H9 (cell line): ENCODE results near the gene CDAN1. TPM values are rescaled to one million over a fixed set of nuclear protein-coding genes. Genes with fewer than 3 reads are reported as not detected.

Source experiments
- DNase-seq: peaks from one replicate; pipeline ENCODE4 v3.0.0-alpha.2; 2017
- H2AFZ ChIP-seq: one replicate; pipeline ENCODE4 v1.6.1; 2013; ENCODE audit warnings: mild to moderate bottlenecking, low read length, control low read depth, moderate library complexity
- H2AK5ac ChIP-seq: 2 replicates; pipeline ENCODE4 v1.6.1; 2013; ENCODE audit warnings: low read length, control low read depth, mixed read lengths; ENCODE audit not compliant: insufficient read length
- H2BK120ac ChIP-seq: one replicate; pipeline ENCODE4 v1.6.1; 2013; ENCODE audit warnings: low read depth, mild to moderate bottlenecking, low read length, control low read depth, inconsistent platforms; ENCODE audit not compliant: poor library complexity, severe bottlenecking
- H2BK12ac ChIP-seq: 2 replicates; pipeline ENCODE4 v1.6.1; 2013; ENCODE audit warnings: low read length, control low read depth, mixed read lengths, low read depth; ENCODE audit not compliant: insufficient read length
- H2BK15ac ChIP-seq: 2 replicates; pipeline ENCODE4 v1.6.1; 2013; ENCODE audit warnings: low read depth, low read length, control low read depth
- H2BK20ac ChIP-seq: one replicate; pipeline ENCODE4 v1.6.1; 2013; ENCODE audit warnings: low read depth, mild to moderate bottlenecking, low read length, control low read depth, inconsistent platforms; ENCODE audit not compliant: poor library complexity, severe bottlenecking
- H2BK5ac ChIP-seq: 2 replicates; pipeline ENCODE4 v1.6.1; 2013; ENCODE audit warnings: low read length, control low read depth, mixed read lengths; ENCODE audit not compliant: insufficient read length
- H3K14ac ChIP-seq: 2 replicates; pipeline ENCODE4 v1.6.1; 2013; ENCODE audit warnings: low read length, control low read depth; ENCODE audit not compliant: insufficient read depth
- H3K18ac ChIP-seq: 2 replicates; pipeline ENCODE4 v1.6.1; 2013; ENCODE audit warnings: low read depth, mild to moderate bottlenecking, mixed read lengths, low read length, control low read depth; ENCODE audit not compliant: insufficient read length
- H3K23ac ChIP-seq: 2 replicates; pipeline ENCODE4 v1.6.1; 2013; ENCODE audit warnings: low read length, control low read depth, mixed read lengths, low read depth; ENCODE audit not compliant: insufficient read length
- H3K23me2 ChIP-seq: 2 replicates; pipeline ENCODE4 v1.6.1; 2013; ENCODE audit warnings: low read depth, mild to moderate bottlenecking, mixed read lengths, low read length, control low read depth; ENCODE audit not compliant: insufficient read length, poor library complexity, severe bottlenecking
- H3K27ac ChIP-seq: 2 replicates; pipeline ENCODE4 v1.5.1; 2013; ENCODE audit warnings: low read length, control low read depth, mixed read lengths, low read depth; ENCODE audit not compliant: insufficient read length
- H3K27me3 ChIP-seq: 2 replicates; pipeline ENCODE4 v1.6.1; 2013; ENCODE audit warnings: low read length, control low read depth, inconsistent platforms; ENCODE audit not compliant: insufficient read depth
- H3K4ac ChIP-seq: 2 replicates; pipeline ENCODE4 v1.6.1; 2013; ENCODE audit warnings: low read depth, mild to moderate bottlenecking, control low read depth, inconsistent platforms, low read length, moderate library complexity
- H3K4me1 ChIP-seq: 2 replicates; pipeline ENCODE4 v1.6.1; 2013; ENCODE audit warnings: low read length, control low read depth, inconsistent platforms; ENCODE audit not compliant: insufficient read depth
- H3K4me2 ChIP-seq: 2 replicates; pipeline ENCODE4 v1.6.1; 2013; ENCODE audit warnings: low read length, control low read depth, mixed read lengths; ENCODE audit not compliant: insufficient read length, insufficient read depth
- H3K56ac ChIP-seq: 2 replicates; pipeline ENCODE4 v1.6.1; 2013; ENCODE audit warnings: low read depth, mild to moderate bottlenecking, mixed read lengths, low read length, control low read depth; ENCODE audit not compliant: insufficient read length
- H3K79me1 ChIP-seq: 2 replicates; pipeline ENCODE4 v1.6.1; 2013; ENCODE audit warnings: low read depth, mild to moderate bottlenecking, moderate library complexity, low read length, control low read depth, inconsistent platforms; ENCODE audit not compliant: insufficient read depth, poor library complexity, severe bottlenecking
- H3K79me2 ChIP-seq: 2 replicates; pipeline ENCODE4 v1.6.1; 2013; ENCODE audit warnings: low read length, control low read depth, inconsistent platforms; ENCODE audit not compliant: insufficient read depth
- H3K9ac ChIP-seq: 2 replicates; pipeline ENCODE4 v1.6.1; 2013; ENCODE audit warnings: low read length, control low read depth, mixed read lengths; ENCODE audit not compliant: insufficient read length; ENCODE audit errors: extremely low read depth
- H3K9me3 ChIP-seq: one replicate; pipeline ENCODE4 v1.6.1; 2013; ENCODE audit warnings: low read depth, low read length, inconsistent platforms; ENCODE audit not compliant: control insufficient read depth
- H3T11ph ChIP-seq: one replicate; pipeline ENCODE4 v1.6.1; 2013; ENCODE audit warnings: mild to moderate bottlenecking, low read length, control low read depth, inconsistent platforms
- H4K20me1 ChIP-seq: one replicate; pipeline ENCODE4 v1.6.1; 2013; ENCODE audit not compliant: control insufficient read depth, insufficient read length, insufficient read depth
- H4K5ac ChIP-seq: 2 replicates; pipeline ENCODE4 v1.6.1; 2013; ENCODE audit warnings: low read depth, mild to moderate bottlenecking, mixed read lengths, low read length, control low read depth; ENCODE audit not compliant: insufficient read length
- H4K8ac ChIP-seq: replicated peaks from 2 replicates; pipeline ENCODE4 v1.6.1; 2013; ENCODE audit warnings: low read length, control low read depth, mixed read lengths, low read depth; ENCODE audit not compliant: insufficient read length
- H4K91ac ChIP-seq: 2 replicates; pipeline ENCODE4 v1.6.1; 2013; ENCODE audit warnings: low read depth, mild to moderate bottlenecking, moderate library complexity, mixed read lengths, low read length, control low read depth; ENCODE audit not compliant: insufficient read length
- H3K27ac Mint-ChIP-seq, 3 experiments: 2 replicates in 2 of 3; 3 replicates in 1 of 3; pipeline ENCODE4 v1.8.0; 2020 to 2021; ENCODE audit warnings: mixed read lengths in 3 of 3, mild to moderate bottlenecking in 1 of 3, moderate library complexity in 1 of 3
- H3K27me3 Mint-ChIP-seq: 2 replicates; pipeline ENCODE4 v1.8.0; 2021; ENCODE audit warnings: low read depth, mild to moderate bottlenecking, moderate library complexity, mixed read lengths
- H3K36me3 Mint-ChIP-seq, 3 experiments: 2 replicates in 2 of 3; 3 replicates in 1 of 3; pipeline ENCODE4 v1.8.0; 2020 to 2021; ENCODE audit warnings: low read depth in 3 of 3, mixed read lengths in 3 of 3; ENCODE audit not compliant: insufficient read depth in 1 of 3
- H3K4me1 Mint-ChIP-seq, 2 experiments: 2 replicates each; pipeline ENCODE4 v1.8.0; 2020; ENCODE audit warnings: mixed read lengths in 2 of 2
- H3K4me3 Mint-ChIP-seq, 2 experiments: 2 replicates in 1 of 2; 3 replicates in 1 of 2; pipeline ENCODE4 v1.8.0; 2020 to 2021; ENCODE audit warnings: mild to moderate bottlenecking in 2 of 2, mixed read lengths in 2 of 2, moderate library complexity in 1 of 2
- H3K9me3 Mint-ChIP-seq, 2 experiments: 2 replicates in 1 of 2; 3 replicates in 1 of 2; pipeline ENCODE4 v1.8.0; 2020; ENCODE audit warnings: mild to moderate bottlenecking in 2 of 2, mixed read lengths in 2 of 2, moderate library complexity in 1 of 2
- WGBS: extraction: QIAGEN DNeasy Blood & Tissue Kit; methylation state at CpG from one replicate; pipeline ENCODE4 v1.1.7; 2013; ENCODE audit warnings: missing lambda C conversion rate, low lambda C conversion rate, mixed read lengths; ENCODE audit not compliant: insufficient read length; ENCODE audit errors: extremely low coverage; 5-methylcytosine and 5-hydroxymethylcytosine counted together
- total RNA-seq: library from RNA; stranded (reverse); gene quantifications from 2 replicates; pipeline ENCODE4 v1.2.1, GENCODE V29; 2021
- TF ChIP-seq, protein P1 (sequence below): fragments of 200-600 bp; sonication (generic); conservative IDR thresholded peaks from 3 replicates; pipeline ENCODE4 v1.8.0; 2021; ENCODE audit warnings: antibody characterized with exemption, mild to moderate bottlenecking

CDAN1 gene
- total RNA-seq, 1 experiment from 2014 or later: 20.4 TPM

DNA sequence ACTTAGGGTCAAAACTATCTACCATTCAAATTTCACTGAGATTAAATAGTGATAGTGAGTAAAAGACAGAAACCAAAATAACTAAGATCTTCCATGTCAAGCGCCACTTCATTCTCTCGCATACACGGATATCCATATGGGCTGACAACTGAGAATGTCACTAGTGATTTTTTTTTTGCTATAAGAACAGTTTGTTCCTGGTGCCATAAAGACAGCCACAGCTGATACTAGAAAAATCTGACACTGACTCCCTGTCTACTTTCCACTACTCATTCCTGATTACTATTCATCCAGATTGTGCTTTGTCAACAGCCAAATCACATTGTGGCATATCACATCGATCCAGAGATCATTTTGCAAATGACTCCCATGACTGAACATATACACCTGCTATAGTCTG is 45.8 kb upstream of the CDAN1 start:
- Histone ChIP-seq H3K79me1 (no peaks in the 10 kb centered on the region), H3K18ac (no peak overlapping the region), H4K5ac (no peak overlapping the region), H3K4ac (no peak overlapping the region), H3T11ph (no peak overlapping the region), H2AK5ac (no peak overlapping the region), H3K14ac (no peak overlapping the region), H3K9me3 (no peaks in the 10 kb centered on the region), H3K4me2 (no peak overlapping the region), H3K27ac (no peak overlapping the region), H2BK12ac (no peak overlapping the region), H3K27me3 (no peaks in the 10 kb centered on the region), H2BK20ac (no peak overlapping the region), H2AFZ (no peak overlapping the region), H2BK15ac (no peak overlapping the region), H4K8ac (no peak overlapping the region), H4K91ac (no peak overlapping the region), H4K20me1 (no peaks in the 10 kb centered on the region), H3K79me2 (no peaks in the 10 kb centered on the region), H3K23ac (no peak overlapping the region), H2BK120ac (no peak overlapping the region), H2BK5ac (no peak overlapping the region), H3K23me2 (no peaks in the 10 kb centered on the region), H3K56ac (no peak overlapping the region), H3K9ac (no peak overlapping the region), H3K4me1 (no peaks in the 10 kb centered on the region)
- Mint-ChIP-seq H3K27ac (no peak overlapping the region), H3K27me3 (no peaks in the 10 kb centered on the region), H3K4me1 (peaks cover 5% of the 10 kb centered on the region in 2 experiments; a peak in 2 of 4 replicates), H3K36me3 (peaks cover 2 to 8% (median 3%) of the 10 kb centered on the region in 3 experiments; a peak in 5 of 7 replicates), H3K4me3 (no peak overlapping the region), H3K9me3 (no peaks in the 10 kb centered on the region)
- no CpG with 5 or more reads among the region's 4 CpGs for WGBS
- no peak for DNase-seq
- TF ChIP-seq, protein P1, sequence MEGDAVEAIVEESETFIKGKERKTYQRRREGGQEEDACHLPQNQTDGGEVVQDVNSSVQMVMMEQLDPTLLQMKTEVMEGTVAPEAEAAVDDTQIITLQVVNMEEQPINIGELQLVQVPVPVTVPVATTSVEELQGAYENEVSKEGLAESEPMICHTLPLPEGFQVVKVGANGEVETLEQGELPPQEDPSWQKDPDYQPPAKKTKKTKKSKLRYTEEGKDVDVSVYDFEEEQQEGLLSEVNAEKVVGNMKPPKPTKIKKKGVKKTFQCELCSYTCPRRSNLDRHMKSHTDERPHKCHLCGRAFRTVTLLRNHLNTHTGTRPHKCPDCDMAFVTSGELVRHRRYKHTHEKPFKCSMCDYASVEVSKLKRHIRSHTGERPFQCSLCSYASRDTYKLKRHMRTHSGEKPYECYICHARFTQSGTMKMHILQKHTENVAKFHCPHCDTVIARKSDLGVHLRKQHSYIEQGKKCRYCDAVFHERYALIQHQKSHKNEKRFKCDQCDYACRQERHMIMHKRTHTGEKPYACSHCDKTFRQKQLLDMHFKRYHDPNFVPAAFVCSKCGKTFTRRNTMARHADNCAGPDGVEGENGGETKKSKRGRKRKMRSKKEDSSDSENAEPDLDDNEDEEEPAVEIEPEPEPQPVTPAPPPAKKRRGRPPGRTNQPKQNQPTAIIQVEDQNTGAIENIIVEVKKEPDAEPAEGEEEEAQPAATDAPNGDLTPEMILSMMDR: no peak
